ENCODE measurements around the gene RUFY1. TPM values are rescaled to one million over a fixed set of nuclear protein-coding genes. Genes with fewer than 3 reads are reported as not detected.

RUFY1 gene
- total RNA-seq, 2 donors from 2014 or later = 37.1 to 44.0 TPM

DNA sequence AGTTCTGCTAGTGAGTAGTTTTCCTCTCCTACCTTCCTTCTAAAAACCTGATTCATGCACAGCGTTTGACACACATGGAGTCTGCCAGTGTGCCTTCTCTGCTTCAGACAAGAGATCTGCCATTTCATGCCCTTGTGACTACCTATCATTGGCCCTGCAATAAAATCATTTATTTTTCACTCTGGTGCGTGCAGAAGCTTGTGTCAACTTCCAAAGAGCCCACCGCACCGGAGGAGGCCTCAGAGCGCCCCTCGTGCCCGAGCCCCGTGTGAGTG lies 59.4 kb downstream of the RUFY1 start:
- intact Hi-C loops (cut with DNase I) = loop anchor here (5.0 to 10.0 kb wide), 2 partner anchors 57 to 115 kb away; partner anchors contain the start of gene RUFY1
- H3K27ac ChIP-seq = no peak overlapping the region

DNA sequence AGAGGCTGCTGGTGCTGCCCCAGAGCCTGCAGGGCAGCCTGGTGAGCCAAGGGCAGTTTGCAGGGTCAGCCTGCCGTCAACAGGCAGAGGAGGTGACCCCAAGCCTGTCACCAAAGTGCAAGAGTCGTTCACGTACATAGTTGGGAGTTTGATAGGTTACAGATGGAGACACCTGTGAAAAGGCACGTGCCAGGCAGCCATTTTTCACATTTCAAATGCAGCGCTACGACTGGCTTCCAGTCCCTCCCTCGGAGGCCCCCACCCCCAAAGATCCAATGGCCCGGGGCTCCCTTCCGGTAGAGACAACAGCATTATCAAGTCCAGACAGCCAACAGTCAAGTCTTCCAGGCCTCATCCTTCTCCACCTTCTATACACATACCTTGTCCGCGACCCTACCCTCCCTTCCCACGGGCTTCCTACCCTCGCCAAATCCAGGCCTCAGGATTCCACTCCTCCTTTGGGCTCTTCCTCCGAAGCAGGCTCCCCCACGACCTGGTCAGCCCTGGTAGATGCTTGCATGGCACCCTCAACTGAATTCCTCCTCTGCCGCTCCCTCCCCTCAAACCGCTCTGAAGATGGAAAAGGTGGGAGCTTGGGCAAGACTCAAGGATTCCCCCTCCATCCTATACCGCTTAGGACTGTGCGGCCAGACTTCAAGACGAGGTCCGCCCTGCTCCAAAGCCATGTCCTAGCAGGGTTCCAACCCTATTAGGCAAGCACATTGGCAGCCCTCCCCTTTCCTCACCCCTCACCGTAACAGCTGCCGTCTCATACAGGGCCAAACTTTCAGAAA lies 60.0 kb downstream of the RUFY1 start:
- Histone ChIP-seq H3K27ac (no peak overlapping the region), H3K9ac (ENCODE audit: low read depth in 2 of 2, low read length in 2 of 2) (no peak overlapping the region), H3K9me3 (no peaks in the 10 kb centered on the region), H3K4me1 (no peaks in the 10 kb centered on the region), H3K4me3 (no peak overlapping the region), H3K27me3 (no peaks in the 10 kb centered on the region), H3K36me3 (peaks cover 16% of the 10 kb centered on the region)
- TF ChIP-seq, protein P1, sequence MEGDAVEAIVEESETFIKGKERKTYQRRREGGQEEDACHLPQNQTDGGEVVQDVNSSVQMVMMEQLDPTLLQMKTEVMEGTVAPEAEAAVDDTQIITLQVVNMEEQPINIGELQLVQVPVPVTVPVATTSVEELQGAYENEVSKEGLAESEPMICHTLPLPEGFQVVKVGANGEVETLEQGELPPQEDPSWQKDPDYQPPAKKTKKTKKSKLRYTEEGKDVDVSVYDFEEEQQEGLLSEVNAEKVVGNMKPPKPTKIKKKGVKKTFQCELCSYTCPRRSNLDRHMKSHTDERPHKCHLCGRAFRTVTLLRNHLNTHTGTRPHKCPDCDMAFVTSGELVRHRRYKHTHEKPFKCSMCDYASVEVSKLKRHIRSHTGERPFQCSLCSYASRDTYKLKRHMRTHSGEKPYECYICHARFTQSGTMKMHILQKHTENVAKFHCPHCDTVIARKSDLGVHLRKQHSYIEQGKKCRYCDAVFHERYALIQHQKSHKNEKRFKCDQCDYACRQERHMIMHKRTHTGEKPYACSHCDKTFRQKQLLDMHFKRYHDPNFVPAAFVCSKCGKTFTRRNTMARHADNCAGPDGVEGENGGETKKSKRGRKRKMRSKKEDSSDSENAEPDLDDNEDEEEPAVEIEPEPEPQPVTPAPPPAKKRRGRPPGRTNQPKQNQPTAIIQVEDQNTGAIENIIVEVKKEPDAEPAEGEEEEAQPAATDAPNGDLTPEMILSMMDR (IDR thresholded peaks at IDR 0.05) = no peak
- no peak for DNase-seq
- intact Hi-C loops (cut with DNase I) = loop anchor here (10.0 kb wide), 1 partner anchor 114 kb away; no protein-coding TSS in a partner anchor

More for the DNA sequence above, 59.4 kb downstream of the RUFY1 start:
- Histone ChIP-seq H3K4me1 (no peaks in the 10 kb centered on the region), H3K36me3 (peaks cover 13% of the 10 kb centered on the region), H3K9ac (ENCODE audit: low read depth in 2 of 2, low read length in 2 of 2) (no peak overlapping the region), H3K9me3 (no peaks in the 10 kb centered on the region), H3K4me3 (no peak overlapping the region), H3K27me3 (no peaks in the 10 kb centered on the region)
- TF ChIP-seq, protein P1 (IDR thresholded peaks at IDR 0.05) = no peak
- no peak for DNase-seq

DNA sequence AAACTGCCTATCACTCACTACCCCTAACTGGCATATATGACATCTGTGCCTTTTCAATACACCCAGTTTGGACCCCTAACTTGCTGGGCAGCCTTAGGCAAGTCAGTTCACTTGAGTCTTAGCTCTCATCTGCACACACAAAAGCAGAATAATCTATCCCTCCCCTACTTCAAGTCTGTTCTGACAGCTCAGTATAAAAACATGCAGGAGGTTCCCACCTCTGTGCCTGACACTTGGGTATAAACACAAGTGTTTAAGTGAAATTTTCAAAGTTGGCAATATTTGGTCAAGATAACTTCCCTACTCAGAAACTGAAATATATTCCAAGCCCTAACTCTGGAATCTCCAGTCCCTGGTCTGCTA lies 60.5 kb downstream of the RUFY1 start:
- no peak for DNase-seq
- Histone ChIP-seq H3K27me3 (no peaks in the 10 kb centered on the region), H3K9me3 (no peaks in the 10 kb centered on the region), H3K36me3 (peaks cover 21% of the 10 kb centered on the region), H3K4me3 (no peak overlapping the region), H3K9ac (ENCODE audit: low read depth in 2 of 2, low read length in 2 of 2) (no peak overlapping the region), H3K27ac (no peak overlapping the region), H3K4me1 (no peaks in the 10 kb centered on the region)
- TF ChIP-seq, protein P1 (IDR thresholded peaks at IDR 0.05) = no peak
- intact Hi-C loops (cut with DNase I) = loop anchor here (10.0 kb wide), 1 partner anchor 114 kb away; no protein-coding TSS in a partner anchor

DNA sequence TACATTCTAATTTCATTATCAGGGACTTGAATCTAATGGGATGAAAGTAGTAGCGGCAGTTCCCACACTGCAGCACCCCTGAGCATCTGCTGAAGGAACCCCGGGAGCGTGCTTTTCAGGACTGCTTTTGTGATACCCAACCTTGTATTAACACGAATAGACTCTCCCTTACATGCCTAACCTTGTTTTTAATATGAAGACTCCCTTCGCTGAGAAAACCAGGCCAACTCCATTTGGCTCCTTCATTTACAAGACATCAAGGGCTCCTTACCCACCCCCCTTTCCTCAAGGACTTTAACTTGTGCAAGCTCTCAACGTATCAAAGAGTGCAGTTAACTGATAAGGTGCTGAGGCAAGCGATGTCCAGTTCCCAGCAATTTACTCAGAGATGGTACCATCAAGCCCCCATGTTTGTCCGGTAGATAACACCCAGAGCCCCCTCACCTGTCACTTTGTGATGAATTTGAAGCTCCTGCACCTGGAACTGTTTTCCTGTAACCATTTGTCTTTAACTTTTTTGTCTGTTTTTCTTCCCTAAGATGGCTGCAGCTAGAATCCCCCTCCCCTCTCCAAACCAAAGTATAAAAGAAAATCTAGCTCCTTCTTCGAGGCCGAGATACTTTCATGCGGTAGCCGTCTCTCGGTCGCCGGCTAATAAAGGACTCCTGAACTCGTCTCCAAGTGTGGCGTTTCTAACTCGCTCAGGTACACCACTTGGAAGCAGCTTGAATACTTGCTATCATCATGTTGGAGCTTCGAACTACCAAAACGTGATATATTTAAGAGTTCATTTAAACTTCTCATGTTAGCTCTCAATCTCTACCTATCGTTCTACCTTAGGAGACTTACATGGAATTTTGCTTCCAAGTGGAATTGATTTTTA lies 62.5 kb downstream of the RUFY1 start:
- Histone ChIP-seq H3K4me1 (no peaks in the 10 kb centered on the region), H3K27ac (no peak overlapping the region), H3K9ac (ENCODE audit: low read depth in 2 of 2, low read length in 2 of 2) (no peak overlapping the region), H3K36me3 (peaks cover 36% of the 10 kb centered on the region), H3K4me3 (no peak overlapping the region), H3K27me3 (no peaks in the 10 kb centered on the region), H3K9me3 (no peaks in the 10 kb centered on the region)
- intact Hi-C loops (cut with DNase I) = loop anchor here (10.0 kb wide), 1 partner anchor 112 kb away; no protein-coding TSS in a partner anchor
- TF ChIP-seq, protein P1 (IDR thresholded peaks at IDR 0.05) = no peak
- DNase-seq = no peak

DNA sequence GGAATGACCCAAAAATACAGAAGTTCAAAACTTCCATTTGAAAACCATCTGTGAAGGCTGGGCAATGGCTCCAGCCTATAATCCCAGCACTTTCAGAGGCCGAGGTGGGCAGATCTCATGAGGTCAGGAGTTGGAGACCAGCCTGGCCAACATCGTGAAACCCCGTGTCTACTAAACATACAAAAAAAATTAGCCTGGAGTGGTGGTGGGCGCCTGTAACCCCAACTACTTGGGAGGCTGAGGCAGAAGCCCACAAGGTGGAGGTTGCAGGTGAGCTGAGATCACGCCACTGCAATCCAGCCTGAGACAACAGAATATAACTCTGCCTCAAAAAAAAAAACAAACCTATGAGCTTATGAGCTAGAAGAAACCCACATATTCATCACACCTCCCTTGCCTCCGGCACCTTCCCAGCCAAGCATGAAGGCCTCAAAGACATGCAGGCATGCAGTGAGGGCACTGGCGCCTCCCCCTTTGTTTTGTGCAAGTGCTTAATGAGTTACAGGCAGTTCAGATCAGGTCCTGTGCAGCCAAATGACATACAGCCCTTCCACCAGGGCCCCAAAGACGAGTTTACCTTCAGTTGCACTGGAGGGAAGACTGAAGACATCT lies 63.2 kb downstream of the RUFY1 start:
- H3K9ac ChIP-seq (ENCODE audit: low read depth in 2 of 2, low read length in 2 of 2) = no peak overlapping the region
- no peak overlapping the region for H3K27ac ChIP-seq
- H3K4me1 ChIP-seq = no peaks in the 10 kb centered on the region
- intact Hi-C loops (cut with DNase I) = loop anchor here (10.0 kb wide), 1 partner anchor 111 kb away; no protein-coding TSS in a partner anchor
- no peak for DNase-seq
- H3K27me3 ChIP-seq = no peaks in the 10 kb centered on the region
- no peak overlapping the region for H3K4me3 ChIP-seq
- no peaks in the 10 kb centered on the region for H3K9me3 ChIP-seq
- H3K36me3 ChIP-seq = peaks cover 44% of the 10 kb centered on the region
- TF ChIP-seq, protein P1 (IDR thresholded peaks at IDR 0.05) = no peak
